Sigmoid colon (tissue), 7 donors: Measurements from ENCODE around the gene CFAP45. TPM values are rescaled to one million over a fixed set of nuclear protein-coding genes. Genes with fewer than 3 reads are reported as not detected.
A peak's percentile ranks its signal among the peaks of the same experiment; 100 is the strongest.

Source experiments
- DNase-seq: peaks from one replicate; pipeline ENCODE4 v3.0.0-alpha.2; 2019
- H3K27ac ChIP-seq, 4 donors: fragments of 200-600 bp; sonication (generic); one replicate each; pipeline ENCODE4 v1.5.1; 2016 to 2019; ENCODE audit warnings: mild to moderate bottlenecking in 1 of 4
- H3K27me3 ChIP-seq, 3 donors: fragments of 200-600 bp; sonication (generic); one replicate each; pipeline ENCODE4 v1.5.1; 2019; ENCODE audit warnings: mild to moderate bottlenecking in 1 of 3
- H3K36me3 ChIP-seq, 4 donors: fragments of 200-600 bp; sonication (generic); one replicate each; pipeline ENCODE4 v1.5.1; 2016 to 2019
- H3K4me1 ChIP-seq, 4 donors: fragments of 200-600 bp; sonication (generic); one replicate each; pipeline ENCODE4 v1.5.1; 2017 to 2019
- H3K4me3 ChIP-seq, 4 donors: fragments of 200-600 bp; sonication (generic); one replicate each; pipeline ENCODE4 v1.5.1; 2017 to 2019; ENCODE audit warnings: mild to moderate bottlenecking in 2 of 4, moderate library complexity in 1 of 4
- H3K9me3 ChIP-seq, 4 donors: fragments of 200-600 bp in 3 of 4; sonication (generic) in 3 of 4; one replicate each; pipeline versions ENCODE4 v1.5.1 to v1.6.1; 2013 to 2019
- CTCF ChIP-seq, 4 experiments: fragments of 450-650 bp in 3 of 4; fragments of 200-600 bp in 1 of 4; IDR thresholded peaks; one replicate each; pipeline ENCODE4 v1.5.1; 2016 to 2019; ENCODE audit warnings: antibody characterized with exemption in 4 of 4, mild to moderate bottlenecking in 3 of 4, moderate library complexity in 2 of 4
- EP300 ChIP-seq, 4 donors: sonication (generic); formaldehyde crosslinking; IDR thresholded peaks; one replicate each; pipeline ENCODE4 v1.6.1; 2017; ENCODE audit warnings: antibody characterized with exemption in 4 of 4
- POLR2A ChIP-seq, 2 donors: fragments of 450-650 bp; IDR thresholded peaks; one replicate each; pipeline ENCODE4 v1.6.1; 2016; ENCODE audit warnings: antibody characterized with exemption in 2 of 2, mild to moderate bottlenecking in 2 of 2, moderate library complexity in 2 of 2
- POLR2AphosphoS5 ChIP-seq, 4 donors: sonication (generic); formaldehyde crosslinking; IDR thresholded peaks; one replicate each; pipeline ENCODE4 v1.6.1; 2017; ENCODE audit warnings: antibody characterized with exemption in 4 of 4
- WGBS, 2 donors: extraction: QIAGEN DNeasy Blood & Tissue Kit; methylation state at CpG; one replicate each; pipeline ENCODE4 v1.1.7; 2013; 5-methylcytosine and 5-hydroxymethylcytosine counted together
- intact Hi-C: fragments of 100-400 bp; cut with DNase I; formaldehyde crosslinking; loops from one replicate; pipeline ENCODE4 v1.15.1; 2023
- polyA plus RNA-seq, 3 donors: library from polyadenylated mRNA; stranded (reverse); fragments of 200-250 nt; gene quantifications; one replicate each; pipeline ENCODE4 v1.2.3, GENCODE V29; 2013
- total RNA-seq, 4 donors: library from RNA; depleted of rRNA; stranded (reverse); fragments of >200 nt; gene quantifications; one replicate each; pipeline ENCODE4 v1.1.0, GENCODE V29; 2016
- donor health status: healthy with polysubstance abuse.
- donor health status: Bipolar disorder and iron deficiency.
- donor health status: healthy.

Gene CFAP45
- total and polyA plus RNA-seq, 7 donors: 0.29 to 1.8 (median 1.0) TPM; not detected in 3

GRCh38 chr1:159866905-159867663, 32.9 kb downstream of the CFAP45 start:
- intact Hi-C loops: no loop called here
- TF ChIP-seq POLR2AphosphoS5 (IDR thresholded peaks at IDR 0.05) (no peak), EP300 (IDR thresholded peaks at IDR 0.05) (no peak), CTCF (IDR thresholded peaks at IDR 0.05) (no peak), POLR2A (IDR thresholded peaks at IDR 0.05) (no peak)
- no peaks in the 10 kb centered on the region for H3K9me3 ChIP-seq
- peak overlapping the region in 1 of 4 donors; percentile 55 for H3K27ac ChIP-seq
- WGBS, 2 donors: 58 to 73% methylated on average over 14 of the region's 14 CpGs
- H3K27me3 ChIP-seq: peaks cover 0 to 24% (median 0%) of the 10 kb centered on the region in 3 donors
- no peak for DNase-seq
- no peaks in the 10 kb centered on the region for H3K36me3 ChIP-seq
- no peak overlapping the region for H3K4me3 ChIP-seq
- H3K4me1 ChIP-seq: peaks cover 0 to 14% (median 10%) of the 10 kb centered on the region in 4 donors

- H3K4me1 ChIP-seq: peaks cover 0 to 14% (median 10%) of the 10 kb centered on the region in 4 donors
- intact Hi-C loops: no loop called here
- no peak for TF ChIP-seq EP300 (IDR thresholded peaks at IDR 0.05)
- TF ChIP-seq POLR2AphosphoS5 (IDR thresholded peaks at IDR 0.05): no peak
- TF ChIP-seq CTCF (IDR thresholded peaks at IDR 0.05): no peak
- TF ChIP-seq POLR2A (IDR thresholded peaks at IDR 0.05): no peak
- no peak overlapping the region for H3K4me3 ChIP-seq
- no peaks in the 10 kb centered on the region for H3K36me3 ChIP-seq
- no peak for DNase-seq
- H3K27me3 ChIP-seq: peaks cover 0 to 14% (median 0%) of the 10 kb centered on the region in 3 donors
- H3K27ac ChIP-seq: no peak overlapping the region
- H3K9me3 ChIP-seq: no peaks in the 10 kb centered on the region
- 83 to 88% methylated on average over 1 of the region's 1 CpG for WGBS, 2 donors
These were observed 33.9 kb downstream of the CFAP45 start for GRCh38 chr1:159866066-159866465.

GRCh38 chr1:159864262-159864661, 35.7 kb downstream of the CFAP45 start:
- peaks cover 0 to 14% (median 10%) of the 10 kb centered on the region in 4 donors for H3K4me1 ChIP-seq
- 59 to 79% methylated on average over 2 of the region's 2 CpGs for WGBS, 2 donors
- DNase-seq: no peak
- no peak overlapping the region for H3K4me3 ChIP-seq
- H3K27me3 ChIP-seq: no peaks in the 10 kb centered on the region
- H3K36me3 ChIP-seq: no peaks in the 10 kb centered on the region
- TF ChIP-seq POLR2A (IDR thresholded peaks at IDR 0.05): no peak
- no peak overlapping the region for H3K27ac ChIP-seq
- intact Hi-C loops: no loop called here
- H3K9me3 ChIP-seq: no peaks in the 10 kb centered on the region

DNA sequence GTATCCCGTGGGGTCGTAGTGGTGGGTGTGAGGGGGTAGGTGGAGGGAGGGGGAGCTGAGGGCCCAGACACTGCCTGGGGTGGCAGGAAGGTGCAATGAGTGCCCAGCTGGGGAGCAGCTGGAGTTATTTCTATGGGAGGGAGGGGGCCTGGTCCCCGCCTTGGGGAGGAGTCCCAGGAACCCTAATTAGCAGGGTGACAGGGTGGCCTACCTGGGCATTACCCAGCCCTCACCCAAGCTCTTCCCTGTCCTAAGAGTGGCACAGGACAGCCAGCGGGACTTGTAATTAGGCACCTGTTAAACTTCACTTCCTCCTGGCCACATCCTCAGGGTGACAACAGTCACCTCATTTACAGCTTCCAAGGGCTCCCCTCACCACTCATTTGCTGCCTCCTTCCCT, 37.4 kb downstream of the CFAP45 start, which contains the start of gene VSIG8:
Gene VSIG8, minus strand, starts transcription at position 101 of the 400 bp plus-strand sequence. CDS start 136 bp downstream, outside the sequence.
- Histone ChIP-seq H3K4me3 (no peak within 1 kb of the TSS), H3K27me3 (no peaks in the 10 kb centered on the region), H3K27ac (no peak within 1 kb of the TSS), H3K9me3 (no peaks in the 10 kb centered on the region), H3K4me1 (peaks cover 0 to 5% (median 2%) of the 10 kb centered on the region in 4 donors), H3K36me3 (no peaks in the 10 kb centered on the region)
- TF ChIP-seq POLR2AphosphoS5 (IDR thresholded peaks at IDR 0.05) (no peak), POLR2A (IDR thresholded peaks at IDR 0.05) (no peak), CTCF (IDR thresholded peaks at IDR 0.05) (no peak)
- no peak for DNase-seq
- 60 to 83% methylated on average over 4 of the region's 4 CpGs for WGBS, 2 donors
- intact Hi-C loops: no loop called here

GRCh38 chr1:159862031-159862430, 37.9 kb downstream of the CFAP45 start:
- WGBS, 2 donors: 81 to 93% methylated on average over 5 of the region's 5 CpGs
- intact Hi-C loops: no loop called here

More at GRCh38 chr1:159862031-159862430, 37.9 kb downstream of the CFAP45 start:
- Histone ChIP-seq H3K36me3 (no peaks in the 10 kb centered on the region), H3K27ac (no peak overlapping the region), H3K4me3 (no peak overlapping the region), H3K4me1 (no peaks in the 10 kb centered on the region), H3K27me3 (no peaks in the 10 kb centered on the region), H3K9me3 (no peaks in the 10 kb centered on the region)
- DNase-seq: no peak
- no peak for TF ChIP-seq EP300 (IDR thresholded peaks at IDR 0.05)
- no peak for TF ChIP-seq CTCF (IDR thresholded peaks at IDR 0.05)
